Measurements from ENCODE around the gene PHF20. TPM values are rescaled to one million over a fixed set of nuclear protein-coding genes. Genes with fewer than 3 reads are reported as not detected.

The PHF20 gene
- total RNA-seq (2022; extraction: Qiagen RNA extraction; ENCODE audit: low read depth), result 23.4 to 29.2 TPM (median 24.9 TPM) in 5 replicates

GRCh38 chr20:35771689-35772562 lies at the start of gene PHF20:
Gene PHF20 (plus strand): TSS chr20:35772015. CDS start chr20:35801523, 29,508 bp downstream.

GRCh38 chr20:35741892-35742740 lies 29.7 kb upstream of the PHF20 start, which contains the start of gene RBM39:
Gene RBM39 (minus strand): TSS chr20:35742260. CDS start chr20:35740874, 1,386 bp downstream.

GRCh38 chr20:35954200-35954906 lies 182.5 kb downstream of the PHF20 start, which contains the start of gene SCAND1:
Gene SCAND1 (minus strand): TSS chr20:35954502. CDS start chr20:35954284, 218 bp downstream.

GRCh38 chr20:35967979-35968640 lies 196.3 kb downstream of the PHF20 start, which contains the start of gene CNBD2:
Gene CNBD2 (plus strand): TSS chr20:35968590. CDS start chr20:35968763, 173 bp downstream.

Other genes starting within 250 kb of the PHF20 start
- gene C20orf173, start 242.4 kb upstream of the PHF20 start, total RNA-seq (2022; extraction: Qiagen RNA extraction; ENCODE audit: low read depth), result not detected in 5 replicates
- 215 to 255 TPM (median 242 TPM) in 5 replicates for gene ERGIC3, start 229.9 kb upstream of the PHF20 start, total RNA-seq (2022; extraction: Qiagen RNA extraction; ENCODE audit: low read depth)
- gene SPAG4, start 156.2 kb upstream of the PHF20 start, total RNA-seq (2022; extraction: Qiagen RNA extraction; ENCODE audit: low read depth), result 3.6 to 6.0 TPM (median 4.5 TPM) in 5 replicates
- gene CPNE1, start 107.1 kb upstream of the PHF20 start, total RNA-seq (2022; extraction: Qiagen RNA extraction; ENCODE audit: low read depth), result 161 to 226 TPM (median 210 TPM) in 5 replicates
- gene RBM12, start 107.1 kb upstream of the PHF20 start, total RNA-seq (2022; extraction: Qiagen RNA extraction; ENCODE audit: low read depth), result 71.1 to 88.6 TPM (median 84.2 TPM) in 5 replicates
- gene NFS1, start 72.7 kb upstream of the PHF20 start, total RNA-seq (2022; extraction: Qiagen RNA extraction; ENCODE audit: low read depth), result 27.9 to 38.0 TPM (median 32.2 TPM) in 5 replicates
- gene ROMO1, start 72.6 kb upstream of the PHF20 start, total RNA-seq (2022; extraction: Qiagen RNA extraction; ENCODE audit: low read depth), result 307 to 374 TPM (median 332 TPM) in 5 replicates
- gene RBM39, start 29.8 kb upstream of the PHF20 start, total RNA-seq (2022; extraction: Qiagen RNA extraction; ENCODE audit: low read depth), result 162 to 210 TPM (median 176 TPM) in 5 replicates
- gene SCAND1, start 182.5 kb downstream of the PHF20 start, total RNA-seq (2022; extraction: Qiagen RNA extraction; ENCODE audit: low read depth), result 68.6 to 106 TPM (median 87.0 TPM) in 5 replicates
- gene CNBD2, start 196.6 kb downstream of the PHF20 start, total RNA-seq (2022; extraction: Qiagen RNA extraction; ENCODE audit: low read depth), result 4.3 to 5.9 TPM (median 5.2 TPM) in 5 replicates

All from A549 treated with RU486 at 1 μM for 4 hours (cell line).